HAP-1 (cell line): ENCODE results near the gene THSD7A.

Source experiments
- DNase-seq, 2 experiments: peaks; one replicate each; pipeline ENCODE4 v3.0.0-alpha.2; 2016 to 2020; ENCODE audit warnings: low spot score in 2 of 2
- H3K27me3 ChIP-seq: fragments of 250-450 bp; sonication (Bioruptor Pico); 2 replicates; pipeline ENCODE4 v1.5.1; 2020; ENCODE audit warnings: low read depth, mild to moderate bottlenecking, moderate library complexity
- H3K36me3 ChIP-seq: fragments of 250-450 bp; sonication (Bioruptor Pico); replicated peaks from 2 replicates; pipeline ENCODE4 v1.5.1; 2020; ENCODE audit warnings: mild to moderate bottlenecking
- H3K4me1 ChIP-seq: fragments of 250-450 bp; sonication (Bioruptor Pico); 2 replicates; pipeline ENCODE4 v1.5.1; 2020; ENCODE audit warnings: mild to moderate bottlenecking
- H3K4me3 ChIP-seq: fragments of 250-450 bp; sonication (Bioruptor Pico); 2 replicates; pipeline ENCODE4 v1.5.1; 2020; ENCODE audit warnings: mild to moderate bottlenecking, moderate library complexity
- H3K9me3 ChIP-seq: fragments of 250-450 bp; sonication (Bioruptor Pico); 2 replicates; pipeline ENCODE4 v1.5.1; 2020; ENCODE audit warnings: mild to moderate bottlenecking, moderate library complexity
- in situ Hi-C: fragments of 300-500 bp; cut with MboI; formaldehyde crosslinking; loops from 3 replicates; pipeline ENCODE4 v1.14.3; 2020; ENCODE audit warnings: low sequenced_read_pairs, inconsistent platforms, mixed read lengths

The THSD7A gene

DNA sequence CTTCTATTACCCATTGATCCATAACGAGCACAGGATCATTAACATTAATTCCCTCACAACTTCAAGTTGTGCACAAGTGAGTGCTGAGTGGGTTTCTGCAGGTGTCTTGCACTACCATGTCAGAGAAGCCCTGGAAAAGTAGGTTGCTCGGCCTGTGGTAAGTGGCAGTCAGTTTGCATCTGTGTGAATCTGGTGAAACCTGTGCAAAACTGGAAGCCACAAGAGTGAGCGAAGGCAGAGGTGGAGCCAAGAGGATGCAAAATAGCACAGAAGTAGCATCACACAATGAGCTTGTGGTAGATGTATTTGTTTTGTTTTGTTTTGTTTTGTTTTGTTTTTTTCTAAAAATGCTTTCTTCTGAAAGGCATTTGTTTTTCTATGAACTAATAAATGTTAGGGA is 181.5 kb downstream of the THSD7A start:
- no peaks in the 10 kb centered on the region for H3K27me3 ChIP-seq
- H3K4me3 ChIP-seq, result no peak overlapping the region
- H3K36me3 ChIP-seq, result no peaks in the 10 kb centered on the region
- H3K4me1 ChIP-seq, result peaks cover 9% of the 10 kb centered on the region
- no peak for DNase-seq
- in situ Hi-C loops, result no loop called here
- no peaks in the 10 kb centered on the region for H3K9me3 ChIP-seq

DNA sequence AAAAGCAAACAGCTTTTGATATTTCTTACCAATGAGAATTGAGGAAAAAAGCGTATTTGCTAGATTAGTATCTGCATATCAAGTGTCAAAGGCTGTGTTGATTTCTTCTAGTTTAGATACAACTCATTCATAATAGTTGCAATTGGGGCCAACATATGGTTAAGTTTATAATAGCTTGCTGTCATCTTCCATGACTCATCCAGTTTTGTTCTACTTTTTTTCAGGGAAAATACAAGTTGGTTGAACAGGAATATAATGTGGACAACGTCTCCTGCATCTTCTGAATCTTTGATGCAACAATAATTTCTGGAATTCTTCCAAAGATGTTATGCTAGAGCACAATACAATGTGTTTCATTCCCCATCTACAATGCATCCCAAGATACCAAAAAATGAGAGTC is 182.0 kb downstream of the THSD7A start:
- H3K4me3 ChIP-seq, result no peak overlapping the region
- no peak for DNase-seq
- in situ Hi-C loops, result no loop called here

DNA sequence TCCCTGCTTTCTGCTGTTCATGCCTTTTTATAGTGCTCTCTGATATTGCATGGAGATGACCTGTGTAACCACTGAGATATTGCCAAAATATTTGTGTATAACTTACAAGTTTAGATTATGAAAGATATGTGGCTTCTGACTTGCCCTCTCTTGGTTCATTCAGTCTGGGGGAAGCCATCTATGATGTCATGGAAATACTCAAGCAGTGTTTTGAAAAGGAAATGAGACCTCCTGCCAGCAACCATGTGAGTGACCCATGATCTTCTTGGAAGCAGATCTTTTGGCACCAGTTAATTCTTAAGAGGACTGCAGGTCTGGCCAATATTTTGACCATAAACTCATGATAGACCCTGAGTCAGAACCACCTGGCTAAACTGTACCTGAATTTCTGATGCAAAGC is 183.0 kb downstream of the THSD7A start:
- in situ Hi-C loops, result no loop called here
- no peak for DNase-seq
- no peaks in the 10 kb centered on the region for H3K4me1 ChIP-seq

More for the DNA sequence above, 182.0 kb downstream of the THSD7A start:
- peaks cover 4% of the 10 kb centered on the region for H3K4me1 ChIP-seq
- H3K36me3 ChIP-seq, result no peaks in the 10 kb centered on the region
- no peaks in the 10 kb centered on the region for H3K27me3 ChIP-seq
- no peaks in the 10 kb centered on the region for H3K9me3 ChIP-seq

DNA sequence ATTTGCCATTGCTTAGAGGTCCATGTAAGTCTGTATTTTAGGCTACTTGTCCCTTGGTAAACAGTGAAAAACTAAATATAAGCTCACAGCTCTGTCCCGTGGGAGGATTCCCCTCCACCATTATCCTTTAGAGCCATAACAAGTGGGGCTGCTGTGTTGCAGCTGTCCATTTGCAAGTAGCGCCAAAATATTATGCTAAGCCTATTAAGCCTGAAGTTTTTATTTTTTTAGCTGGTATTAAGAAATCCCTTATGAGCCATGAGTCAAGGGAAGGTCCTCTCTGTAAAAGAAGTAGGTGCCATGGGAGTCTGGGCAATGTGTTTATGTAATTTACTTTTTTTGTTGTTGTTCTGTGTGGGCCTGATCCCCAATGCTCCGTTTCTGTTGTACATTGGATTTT is 183.9 kb downstream of the THSD7A start:
- Histone ChIP-seq H3K36me3 (no peaks in the 10 kb centered on the region), H3K27me3 (no peaks in the 10 kb centered on the region), H3K9me3 (no peaks in the 10 kb centered on the region), H3K4me3 (no peak overlapping the region), H3K4me1 (no peaks in the 10 kb centered on the region; the same call in 1 of the 2 replicates)
- in situ Hi-C loops, result no loop called here
- no peak for DNase-seq

More for the DNA sequence above, 183.0 kb downstream of the THSD7A start:
- Histone ChIP-seq H3K27me3 (no peaks in the 10 kb centered on the region), H3K9me3 (no peaks in the 10 kb centered on the region), H3K4me3 (no peak overlapping the region), H3K36me3 (no peaks in the 10 kb centered on the region)

DNA sequence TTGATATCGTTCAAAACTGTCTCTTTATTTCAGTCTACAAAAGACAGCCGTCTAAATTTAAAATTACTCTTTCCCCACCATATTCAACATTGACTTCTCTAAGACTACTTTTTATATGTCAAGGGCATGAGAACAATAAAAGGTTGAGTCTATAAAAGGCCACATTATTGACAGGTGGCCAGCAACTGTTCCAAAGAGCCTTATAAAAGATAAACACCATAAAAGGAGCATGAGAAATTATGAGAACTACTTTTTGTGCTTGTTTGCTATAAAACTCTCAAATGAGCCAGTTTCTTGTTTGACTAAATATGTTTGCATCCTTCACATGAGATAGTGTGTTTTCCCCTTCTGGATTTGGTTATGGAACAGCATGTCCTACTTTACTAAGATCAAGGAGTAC is 189.2 kb downstream of the THSD7A start:
- Histone ChIP-seq H3K4me3 (no peak overlapping the region), H3K36me3 (no peaks in the 10 kb centered on the region), H3K4me1 (peaks cover 14% of the 10 kb centered on the region), H3K9me3 (no peaks in the 10 kb centered on the region), H3K27me3 (no peaks in the 10 kb centered on the region)
- in situ Hi-C loops, result no loop called here
- DNase-seq, result peak in 1 of 2 experiments; percentile 54

DNA sequence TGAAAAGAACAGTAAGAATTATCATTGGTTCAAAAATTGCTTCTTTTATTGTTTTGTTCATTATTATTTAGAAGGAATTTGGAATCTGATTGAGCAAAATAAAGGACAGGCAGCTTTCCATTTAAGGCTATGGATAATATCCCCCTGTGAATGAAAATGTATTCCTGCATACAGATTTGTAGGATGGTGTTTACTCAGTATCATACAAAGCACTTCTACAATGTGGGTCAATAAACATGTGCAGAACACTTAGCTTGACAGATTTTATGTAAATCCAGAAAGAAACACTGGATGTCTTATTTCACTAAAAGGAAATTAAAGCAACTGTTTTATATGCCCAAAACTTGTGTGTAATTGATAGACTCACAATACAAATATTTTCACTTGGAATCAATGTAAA is 189.7 kb downstream of the THSD7A start:
- peak in 1 of 2 experiments; percentile 64 for DNase-seq
- H3K4me3 ChIP-seq, result no peak overlapping the region
- in situ Hi-C loops, result no loop called here
- H3K27me3 ChIP-seq, result no peaks in the 10 kb centered on the region
- H3K9me3 ChIP-seq, result no peaks in the 10 kb centered on the region
- no peaks in the 10 kb centered on the region for H3K36me3 ChIP-seq
- H3K4me1 ChIP-seq, result peaks cover 14% of the 10 kb centered on the region

DNA sequence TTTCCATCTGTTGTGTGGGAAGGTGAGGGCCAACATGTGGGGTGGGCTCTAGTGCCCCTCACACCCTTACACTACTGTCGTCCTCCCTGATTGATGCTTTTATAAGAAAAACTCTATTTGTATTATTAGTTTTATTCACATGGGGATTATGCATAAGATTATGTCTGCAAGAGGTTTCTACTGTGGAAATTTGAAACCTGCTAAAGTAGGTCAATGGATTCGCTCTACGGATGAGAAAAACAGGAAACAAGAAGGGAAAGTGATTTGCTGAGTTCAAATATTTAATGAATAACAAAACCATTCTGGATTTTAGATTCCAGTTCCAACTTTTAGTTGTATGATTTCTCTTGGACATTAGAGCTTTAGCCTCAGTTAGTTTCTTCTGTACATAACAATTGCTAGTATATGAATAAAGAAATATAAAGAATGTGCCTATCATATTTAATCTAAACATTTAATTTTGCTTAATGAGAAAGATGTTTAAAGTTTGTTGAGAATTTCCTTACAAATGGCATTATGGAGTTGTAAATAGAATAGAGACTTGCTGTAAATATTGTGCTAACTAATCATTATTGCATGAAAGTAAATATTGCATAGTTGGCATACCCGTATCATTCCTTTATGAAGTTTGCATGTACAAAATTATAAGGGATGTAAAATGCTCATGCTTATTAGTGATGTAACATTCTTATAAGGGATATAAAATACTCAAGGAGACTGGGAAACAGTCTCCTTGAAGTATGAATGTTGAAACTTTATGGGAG is 193.8 kb downstream of the THSD7A start:
- Histone ChIP-seq H3K27me3 (no peaks in the 10 kb centered on the region), H3K36me3 (no peaks in the 10 kb centered on the region), H3K4me1 (peaks cover 14% of the 10 kb centered on the region), H3K9me3 (no peaks in the 10 kb centered on the region), H3K4me3 (no peak overlapping the region)
- in situ Hi-C loops, result no loop called here
- no peak for DNase-seq

DNA sequence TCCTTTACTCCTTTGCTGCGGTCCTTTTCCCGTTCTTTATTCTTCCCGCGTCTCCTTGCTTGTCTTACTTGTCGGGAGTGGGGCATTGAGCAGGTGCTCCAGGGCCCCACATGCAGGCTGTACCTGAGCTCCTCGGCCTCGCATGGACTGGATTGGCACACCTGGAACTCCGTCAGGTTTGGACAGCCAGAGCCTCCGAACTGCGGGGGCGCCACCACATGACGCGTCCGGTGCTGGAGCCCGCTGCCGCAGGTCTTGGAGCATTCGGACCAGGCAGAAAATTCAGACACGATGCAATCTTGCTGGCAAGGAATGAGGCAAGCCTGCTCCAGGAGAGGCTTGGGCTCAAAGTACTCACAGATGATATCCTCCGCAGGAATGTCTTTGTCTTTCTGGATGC is 195.7 kb downstream of the THSD7A start:
- Histone ChIP-seq H3K4me3 (no peak overlapping the region), H3K9me3 (no peaks in the 10 kb centered on the region), H3K36me3 (no peaks in the 10 kb centered on the region), H3K4me1 (no peaks in the 10 kb centered on the region), H3K27me3 (no peaks in the 10 kb centered on the region)
- no peak for DNase-seq
- in situ Hi-C loops, result no loop called here

DNA sequence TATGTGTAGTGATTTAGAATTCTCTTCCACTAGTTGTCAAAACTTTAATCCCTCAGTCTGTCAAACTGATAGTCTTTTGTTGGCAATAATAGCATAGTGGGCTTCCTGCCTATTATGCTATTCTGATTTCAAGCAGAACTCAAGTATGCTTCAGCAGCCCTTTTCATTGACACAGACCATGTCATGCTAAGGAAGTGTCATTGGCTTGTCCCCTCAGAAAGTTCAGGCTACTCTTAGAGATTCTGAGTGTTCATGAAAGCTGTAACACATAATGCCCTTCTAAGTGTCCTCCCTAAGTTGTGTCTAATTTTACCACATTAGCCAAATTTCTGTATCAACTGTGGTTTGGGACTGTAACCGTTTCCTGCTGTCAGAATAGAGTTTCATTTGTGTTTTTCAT is 198.7 kb downstream of the THSD7A start:
- DNase-seq, result no peak
- Histone ChIP-seq H3K36me3 (no peaks in the 10 kb centered on the region), H3K4me3 (no peak overlapping the region), H3K4me1 (no peaks in the 10 kb centered on the region), H3K9me3 (no peaks in the 10 kb centered on the region), H3K27me3 (no peaks in the 10 kb centered on the region)
- in situ Hi-C loops, result no loop called here

DNA sequence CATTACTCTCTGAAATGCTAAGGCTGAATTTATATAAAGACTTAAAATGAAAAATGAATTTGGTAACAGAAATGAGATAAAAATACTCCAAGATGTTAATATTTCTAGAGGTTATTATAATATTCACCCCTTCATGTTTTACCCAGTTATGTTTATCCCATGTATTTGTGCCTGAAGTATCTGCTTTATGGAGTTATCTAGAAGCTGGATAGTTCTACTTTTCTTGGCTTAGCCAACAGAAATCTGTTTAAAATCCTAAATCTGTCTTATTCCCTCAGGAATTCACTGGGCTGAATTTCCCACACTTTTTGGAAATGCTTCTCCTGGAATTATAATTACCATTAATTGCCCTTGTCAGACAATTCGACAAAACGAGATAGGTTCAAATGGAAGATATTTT is 201.6 kb downstream of the THSD7A start:
- H3K4me1 ChIP-seq, result no peaks in the 10 kb centered on the region
- in situ Hi-C loops, result no loop called here
- H3K36me3 ChIP-seq, result no peaks in the 10 kb centered on the region
- no peaks in the 10 kb centered on the region for H3K9me3 ChIP-seq
- DNase-seq, result no peak
- no peaks in the 10 kb centered on the region for H3K27me3 ChIP-seq
- no peak overlapping the region for H3K4me3 ChIP-seq

DNA sequence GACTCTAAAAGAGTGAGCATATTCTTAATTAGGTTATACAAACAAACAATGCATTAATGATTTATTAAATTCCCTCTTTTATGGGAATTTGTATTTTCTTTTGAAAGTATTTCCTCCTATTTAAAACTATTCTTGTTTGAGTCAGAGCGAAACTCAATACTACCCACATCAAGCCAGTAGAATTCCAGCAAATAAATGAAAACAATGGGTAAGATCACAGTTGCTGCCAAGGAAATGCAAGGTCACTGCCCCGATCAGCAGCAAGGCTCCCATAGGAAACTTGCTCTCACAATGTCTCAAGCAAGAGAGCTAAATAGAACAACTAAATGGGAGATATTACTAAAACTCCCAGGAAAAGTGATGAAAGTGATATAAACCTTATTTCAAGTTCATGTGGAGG is 206.3 kb downstream of the THSD7A start:
- no peak for DNase-seq
- no peaks in the 10 kb centered on the region for H3K36me3 ChIP-seq
- no peaks in the 10 kb centered on the region for H3K9me3 ChIP-seq
- H3K27me3 ChIP-seq, result no peaks in the 10 kb centered on the region
- in situ Hi-C loops, result no loop called here
- H3K4me1 ChIP-seq, result no peaks in the 10 kb centered on the region
- no peak overlapping the region for H3K4me3 ChIP-seq

DNA sequence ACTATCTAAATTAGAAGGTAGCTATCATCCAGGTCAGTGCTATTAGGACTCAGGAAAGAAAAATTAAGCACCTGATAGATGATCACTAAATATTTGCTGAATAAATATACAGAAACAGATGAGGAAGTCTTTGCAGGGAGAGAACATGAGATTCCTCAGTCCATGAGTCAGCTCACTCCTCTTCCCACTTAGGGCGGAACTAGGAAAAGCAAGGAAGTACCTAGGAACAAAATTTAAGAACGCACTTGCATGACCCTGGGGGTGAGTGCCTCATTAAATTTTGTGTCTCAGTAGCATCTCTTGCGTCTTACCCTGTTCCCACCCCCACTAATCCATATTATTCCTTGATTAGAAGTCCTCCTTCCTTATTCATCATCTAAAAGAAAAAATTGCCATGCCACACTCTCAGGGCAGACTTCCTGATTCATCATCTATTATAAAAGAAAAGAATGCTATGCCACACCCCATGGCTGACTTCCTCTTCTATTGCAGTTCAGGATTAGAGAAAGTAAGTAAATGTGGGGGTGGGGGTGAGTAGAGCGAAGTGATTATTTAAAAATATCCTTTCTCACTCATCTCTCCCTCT is 208.8 kb downstream of the THSD7A start:
- in situ Hi-C loops, result no loop called here
- H3K9me3 ChIP-seq, result no peaks in the 10 kb centered on the region
- H3K4me1 ChIP-seq, result no peaks in the 10 kb centered on the region
- no peak overlapping the region for H3K4me3 ChIP-seq
- H3K36me3 ChIP-seq, result no peaks in the 10 kb centered on the region
- no peak for DNase-seq
- no peaks in the 10 kb centered on the region for H3K27me3 ChIP-seq

DNA sequence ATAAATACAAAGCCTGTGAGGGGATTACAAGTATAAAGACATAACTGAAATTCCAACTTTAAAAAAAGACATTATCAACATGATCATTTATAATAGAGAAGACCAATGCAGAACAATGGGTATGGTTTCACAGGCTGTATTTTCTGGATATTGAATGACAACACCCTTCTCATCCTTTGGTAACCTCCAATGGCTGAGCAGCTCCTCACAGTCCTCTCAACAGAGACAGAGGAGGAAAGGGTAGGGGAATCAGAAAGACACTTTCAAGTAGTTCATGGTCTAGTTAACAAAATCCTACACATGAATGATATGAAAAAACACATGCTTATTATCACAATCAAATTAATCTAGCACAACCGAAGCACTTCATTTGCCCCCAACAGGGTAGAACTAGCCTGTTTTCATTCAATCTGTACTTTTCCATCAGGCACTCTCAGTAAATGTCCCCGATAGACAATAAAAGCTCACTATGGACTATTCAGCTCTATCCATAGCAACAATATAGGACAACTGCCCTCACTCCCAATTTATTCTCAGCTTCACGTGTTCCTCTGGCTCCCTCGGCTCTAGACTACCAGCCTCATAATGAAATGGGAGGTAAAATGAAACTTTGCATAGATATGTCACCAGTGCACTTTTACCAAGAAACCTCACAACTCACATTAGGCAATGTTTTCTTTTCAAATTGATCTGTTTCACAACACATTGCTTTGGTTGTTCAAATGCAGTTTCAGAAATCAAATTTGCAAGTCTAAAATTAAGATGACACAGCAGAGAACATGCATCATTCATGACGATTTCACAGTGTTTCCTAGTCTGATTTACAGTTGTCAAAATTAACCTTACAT is 211.4 kb downstream of the THSD7A start:
- H3K9me3 ChIP-seq, result no peaks in the 10 kb centered on the region
- H3K36me3 ChIP-seq, result no peaks in the 10 kb centered on the region
- in situ Hi-C loops, result no loop called here
- DNase-seq, result no peak
- no peaks in the 10 kb centered on the region for H3K4me1 ChIP-seq
- no peak overlapping the region for H3K4me3 ChIP-seq
- H3K27me3 ChIP-seq, result no peaks in the 10 kb centered on the region

DNA sequence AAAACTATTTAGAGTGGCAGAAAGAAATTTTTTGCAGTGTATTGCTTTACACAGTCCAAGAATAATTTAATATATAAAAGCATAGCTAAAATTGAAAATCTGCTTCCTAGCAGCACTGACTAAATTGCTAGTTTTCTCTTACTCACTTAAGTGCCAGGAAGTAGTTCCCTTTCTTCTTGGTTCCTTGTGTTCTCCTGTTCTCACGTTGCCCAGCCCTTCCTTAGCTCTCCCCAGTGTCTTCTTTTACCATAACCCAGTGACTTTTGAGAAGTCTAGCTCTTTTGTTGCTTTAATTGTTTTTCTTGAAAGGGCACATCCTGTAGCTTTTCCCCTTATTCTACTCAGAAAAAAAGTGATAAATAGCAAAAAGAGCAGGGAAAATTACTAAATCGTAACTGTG is 215.5 kb downstream of the THSD7A start:
- in situ Hi-C loops, result no loop called here
- DNase-seq, result no peak
- no peak overlapping the region for H3K4me3 ChIP-seq

More for the DNA sequence above, 215.5 kb downstream of the THSD7A start:
- Histone ChIP-seq H3K27me3 (no peaks in the 10 kb centered on the region), H3K36me3 (no peaks in the 10 kb centered on the region), H3K9me3 (no peaks in the 10 kb centered on the region), H3K4me1 (peaks cover 11% of the 10 kb centered on the region)
